Activated T-cell treated with anti-CD3 and anti-CD28 coated beads, Interleukin-2, amount 50 U/mL, for 24 hours (primary cell): Measurements from ENCODE around the gene FAM81B.

Source experiments
- DNase-seq: peaks from one replicate; pipeline ENCODE4 v3.0.0-alpha.2; 2020
- H3K27ac Mint-ChIP-seq: 2 replicates; pipeline ENCODE4 v1.8.0; 2020; ENCODE audit warnings: mild to moderate bottlenecking, mixed read lengths
- H3K27me3 Mint-ChIP-seq: 2 replicates; pipeline ENCODE4 v1.8.0; 2020; ENCODE audit warnings: mixed read lengths
- H3K36me3 Mint-ChIP-seq: 2 replicates; pipeline ENCODE4 v1.8.0; 2020; ENCODE audit warnings: low read depth, mixed read lengths
- H3K4me1 Mint-ChIP-seq: 2 replicates; pipeline ENCODE4 v1.8.0; 2020; ENCODE audit warnings: low read depth, mixed read lengths
- H3K4me3 Mint-ChIP-seq: 2 replicates; pipeline ENCODE4 v1.8.0; 2020; ENCODE audit warnings: mild to moderate bottlenecking, moderate library complexity, mixed read lengths
- H3K9me3 Mint-ChIP-seq: 2 replicates; pipeline ENCODE4 v1.8.0; 2020; ENCODE audit warnings: mixed read lengths

FAM81B gene

GRCh38 chr5:95471487-95471886, 80.3 kb downstream of the FAM81B start:
- DNase-seq: no peak
- Mint-ChIP-seq H3K27me3 (no peaks in the 10 kb centered on the region), H3K36me3 (peaks cover 74% of the 10 kb centered on the region), H3K9me3 (no peaks in the 10 kb centered on the region), H3K4me3 (no peak overlapping the region), H3K4me1 (no peaks in the 10 kb centered on the region), H3K27ac (no peak overlapping the region)

- DNase-seq: no peak
- Mint-ChIP-seq H3K27ac (no peak overlapping the region), H3K36me3 (peaks cover 74% of the 10 kb centered on the region), H3K9me3 (no peaks in the 10 kb centered on the region), H3K4me1 (no peaks in the 10 kb centered on the region), H3K27me3 (no peaks in the 10 kb centered on the region), H3K4me3 (no peak overlapping the region)
Measured at GRCh38 chr5:95471942-95472341, 80.8 kb downstream of the FAM81B start.

- Mint-ChIP-seq H3K36me3 (peaks cover 89% of the 10 kb centered on the region), H3K4me1 (no peaks in the 10 kb centered on the region), H3K9me3 (peaks cover 16% of the 10 kb centered on the region), H3K27me3 (no peaks in the 10 kb centered on the region), H3K27ac (no peak overlapping the region), H3K4me3 (no peak overlapping the region)
- no peak for DNase-seq
Measured at GRCh38 chr5:95484421-95484820, 93.3 kb downstream of the FAM81B start.

GRCh38 chr5:95486191-95486590, 95.0 kb downstream of the FAM81B start:
- H3K4me1 Mint-ChIP-seq: no peaks in the 10 kb centered on the region
- no peak overlapping the region for H3K27ac Mint-ChIP-seq
- H3K4me3 Mint-ChIP-seq: no peak overlapping the region
- no peaks in the 10 kb centered on the region for H3K27me3 Mint-ChIP-seq
- DNase-seq: no peak
- peaks cover 19% of the 10 kb centered on the region for H3K9me3 Mint-ChIP-seq
- H3K36me3 Mint-ChIP-seq: peaks cover 89% of the 10 kb centered on the region

GRCh38 chr5:95487880-95488279, 96.7 kb downstream of the FAM81B start:
- no peaks in the 10 kb centered on the region for H3K27me3 Mint-ChIP-seq
- DNase-seq: no peak
- peaks cover 19% of the 10 kb centered on the region for H3K9me3 Mint-ChIP-seq
- H3K27ac Mint-ChIP-seq: no peak overlapping the region
- H3K4me3 Mint-ChIP-seq: no peak overlapping the region
- no peaks in the 10 kb centered on the region for H3K4me1 Mint-ChIP-seq
- H3K36me3 Mint-ChIP-seq: peaks cover 90% of the 10 kb centered on the region
